Embryonic facial prominence (tissue), 1 donor: ENCODE data around the gene SPIRE2.
"Not testable (repeated sequence)": the region's sequence is repeated elsewhere in the genome, so short reads cannot be mapped to it uniquely, and the experiment has no call there.

ENCODE experiments used
- DNase-seq: peaks from one replicate; pipeline ENCODE4 v3.0.0-alpha.2; 2016; ENCODE audit errors: extremely low spot score

The SPIRE2 gene

GRCh38 chr16:89806589-89807193 lies 21.6 kb upstream of the SPIRE2 start:
- not testable (repeated sequence) for DNase-seq

- DNase-seq: no peak
Observed at GRCh38 chr16:89808475-89808874, 19.8 kb upstream of the SPIRE2 start.

- no peak for DNase-seq
Observed at GRCh38 chr16:89811321-89811720, 17.0 kb upstream of the SPIRE2 start.

GRCh38 chr16:89815639-89816348 lies 12.5 kb upstream of the SPIRE2 start:
- DNase-seq: no peak

- not testable (repeated sequence) for DNase-seq
Observed at GRCh38 chr16:89818851-89819403, 9.3 kb upstream of the SPIRE2 start.

- DNase-seq: not testable (repeated sequence)
Observed at GRCh38 chr16:89819448-89819847, 8.8 kb upstream of the SPIRE2 start.

GRCh38 chr16:89821438-89822187 lies 6.7 kb upstream of the SPIRE2 start:
- DNase-seq: no peak

GRCh38 chr16:89822188-89823086 lies 5.8 kb upstream of the SPIRE2 start:
- no peak for DNase-seq

- no peak for DNase-seq
Observed at GRCh38 chr16:89823087-89823823, 5.0 kb upstream of the SPIRE2 start.

- DNase-seq: not testable (repeated sequence)
Observed at GRCh38 chr16:89823824-89824148, 4.5 kb upstream of the SPIRE2 start.

GRCh38 chr16:89826531-89827382 lies 1.5 kb upstream of the SPIRE2 start:
- DNase-seq: no peak

- no peak for DNase-seq
Observed at GRCh38 chr16:89827383-89828198, 684 bp upstream of the SPIRE2 start.

- DNase-seq: no peak
Observed at GRCh38 chr16:89828870-89829629, 775 bp downstream of the SPIRE2 start.

- DNase-seq: no peak
Observed at GRCh38 chr16:89829630-89830437, 1.6 kb downstream of the SPIRE2 start.

- no peak for DNase-seq
Observed at GRCh38 chr16:89831810-89832328, 3.6 kb downstream of the SPIRE2 start.

- DNase-seq: not testable (repeated sequence)
Observed at GRCh38 chr16:89833664-89834363, 5.5 kb downstream of the SPIRE2 start.
